A172 (cell line): ENCODE data around the gene GPHB5. TPM values are rescaled to one million over a fixed set of nuclear protein-coding genes. Genes with fewer than 3 reads are reported as not detected.
A peak's percentile ranks its signal among the peaks of the same experiment; 100 is the strongest.
"Not testable (repeated sequence)": the region's sequence is repeated elsewhere in the genome, so short reads cannot be mapped to it uniquely, and the experiment has no call there.

Experiments
- DNase-seq: peaks from one replicate; pipeline ENCODE4 v3.0.0-alpha.2; 2015; ENCODE audit warnings: low spot score
- total RNA-seq: library from RNA; depleted of rRNA; stranded (reverse); fragments of >200 nt; shearing (Covaris generic); gene quantifications from 2 replicates; pipeline ENCODE4 v1.2.3, GENCODE V29; 2014

The GPHB5 gene
- total RNA-seq, 1 experiment from 2014 or later: not detected

DNA sequence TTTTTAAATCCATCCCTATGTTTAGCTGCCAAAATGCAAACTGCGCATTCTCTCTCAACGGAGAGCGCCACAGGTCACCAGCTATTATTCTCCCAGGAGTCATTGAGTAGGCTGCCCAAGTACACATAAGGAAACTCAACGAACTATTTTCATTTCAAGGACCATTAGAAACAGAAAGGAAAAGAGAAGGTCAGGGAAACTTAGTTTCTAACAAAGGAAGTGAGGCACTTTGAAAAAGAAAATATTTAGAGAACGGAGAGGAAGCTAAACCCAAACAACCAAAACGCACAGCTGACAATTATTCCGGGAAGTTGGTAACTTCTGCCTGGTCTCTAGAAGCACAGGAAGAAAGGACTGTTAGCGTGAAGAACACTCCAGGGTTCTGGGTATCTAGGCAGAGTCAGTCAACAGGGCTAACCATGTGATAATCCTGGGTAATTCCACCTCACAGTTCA, 23.5 kb downstream of the GPHB5 start:
- no peak for DNase-seq

DNA sequence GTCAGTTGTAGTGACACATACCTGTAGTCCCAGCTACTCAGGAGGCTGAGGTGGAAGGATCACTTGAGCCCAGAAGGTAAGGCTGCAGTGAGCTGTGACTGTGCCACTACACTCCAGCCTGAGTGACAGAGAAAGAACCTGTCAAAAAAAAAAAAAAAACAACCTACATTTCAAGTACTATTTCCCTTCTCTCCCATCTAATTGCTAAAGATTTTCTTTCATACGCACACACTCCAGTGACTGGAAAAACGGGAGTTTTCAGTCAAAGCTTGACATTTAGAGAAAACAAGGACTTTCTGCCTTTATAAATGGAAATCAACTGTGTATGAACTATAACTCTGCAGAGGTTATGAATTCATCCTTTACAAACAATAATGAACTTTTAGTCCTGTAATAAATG, 25.9 kb downstream of the GPHB5 start:
- no peak for DNase-seq

- no peak for DNase-seq
Measured at GRCh38 chr14:63290741-63291430, 27.8 kb downstream of the GPHB5 start.

GRCh38 chr14:63288853-63289252, 29.9 kb downstream of the GPHB5 start:
- no peak for DNase-seq

DNA sequence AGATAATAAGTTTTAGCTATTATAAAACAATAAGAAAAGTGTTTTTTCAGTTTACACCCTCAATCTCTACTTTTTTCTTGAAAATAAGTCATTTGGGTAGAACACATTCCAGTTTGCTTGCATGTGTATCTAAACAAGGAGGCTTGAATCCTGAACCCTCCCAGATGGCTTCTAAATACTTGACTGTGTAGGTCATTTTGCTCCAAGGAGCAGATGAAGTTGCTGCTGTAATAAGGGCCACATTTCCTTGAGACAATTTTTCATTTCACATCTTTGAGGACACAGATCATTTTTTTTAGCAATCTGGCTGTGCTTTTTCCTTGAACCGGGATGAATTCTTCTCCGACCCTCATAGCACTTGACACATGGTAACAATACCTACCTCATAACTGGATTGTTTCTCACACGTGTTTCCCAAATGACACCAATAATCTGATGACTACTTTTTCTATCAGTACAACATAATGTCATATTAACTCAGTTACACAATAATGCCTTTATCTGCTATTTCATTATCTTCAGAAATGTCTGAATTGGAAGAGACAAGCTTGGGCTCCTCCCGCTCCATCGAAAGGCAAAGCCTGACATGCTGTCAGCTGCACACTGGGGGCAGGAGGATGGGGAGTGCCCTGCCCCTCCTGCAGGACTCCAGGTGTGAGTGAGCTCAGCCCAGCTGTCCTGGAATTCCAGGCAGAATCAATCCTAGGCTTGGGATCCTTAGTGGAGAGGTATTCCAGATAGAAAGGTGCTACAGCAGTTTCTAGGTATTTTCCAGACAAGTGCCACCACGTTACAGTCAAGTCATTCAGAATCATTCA, 30.9 kb downstream of the GPHB5 start:
- DNase-seq: no peak

GRCh38 chr14:63286071-63286470, 32.7 kb downstream of the GPHB5 start:
- no peak for DNase-seq

DNA sequence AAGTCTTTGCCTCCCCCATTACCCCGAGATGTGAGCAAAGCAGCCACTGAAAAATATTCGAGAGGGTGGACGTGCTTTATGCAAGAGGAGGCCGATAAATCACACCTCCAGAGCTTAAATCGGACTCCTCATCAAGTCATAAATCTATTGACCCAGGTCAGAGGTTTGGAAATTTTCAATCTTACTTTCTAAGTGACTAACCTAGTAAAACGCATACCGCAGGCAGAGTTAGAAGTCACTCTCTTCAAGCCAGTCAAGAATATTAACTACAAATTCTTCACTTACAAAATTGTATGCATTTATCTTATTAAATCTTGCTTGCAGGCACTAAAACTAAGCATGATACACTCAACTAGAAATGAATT, 34.9 kb downstream of the GPHB5 start:
- no peak for DNase-seq

GRCh38 chr14:63282997-63283883, 35.5 kb downstream of the GPHB5 start:
- no peak for DNase-seq

DNA sequence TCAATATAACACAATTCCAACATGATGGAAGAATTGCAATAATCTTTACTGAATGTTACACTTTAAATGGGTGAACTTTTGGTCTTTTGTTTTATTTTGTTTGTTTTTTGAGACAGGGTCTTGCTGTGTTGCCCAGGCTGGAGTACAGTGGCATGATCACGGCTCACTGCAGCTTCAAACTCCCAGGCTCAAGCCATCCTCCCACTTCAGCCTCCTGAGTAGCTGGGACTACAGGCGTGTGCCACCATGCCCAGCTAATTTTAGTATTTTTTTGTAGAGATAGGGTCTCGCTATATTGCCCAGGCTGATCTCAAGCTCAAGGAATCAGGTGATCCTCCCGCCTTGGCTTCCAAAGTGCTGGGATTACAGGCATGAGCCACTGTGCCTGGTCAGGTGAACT, 38.8 kb downstream of the GPHB5 start:
- DNase-seq: not testable (repeated sequence)

- DNase-seq: no peak
Measured at GRCh38 chr14:63277591-63278183, 41.0 kb downstream of the GPHB5 start.

- peak; percentile 51 for DNase-seq
Measured at GRCh38 chr14:63276492-63277342, 42.0 kb downstream of the GPHB5 start.

GRCh38 chr14:63276016-63276415, 42.7 kb downstream of the GPHB5 start:
- no peak for DNase-seq

GRCh38 chr14:63275611-63276010, 43.1 kb downstream of the GPHB5 start:
- DNase-seq: no peak

GRCh38 chr14:63273717-63274655, 44.7 kb downstream of the GPHB5 start:
- no peak for DNase-seq

GRCh38 chr14:63273129-63273528, 45.6 kb downstream of the GPHB5 start:
- DNase-seq: no peak

DNA sequence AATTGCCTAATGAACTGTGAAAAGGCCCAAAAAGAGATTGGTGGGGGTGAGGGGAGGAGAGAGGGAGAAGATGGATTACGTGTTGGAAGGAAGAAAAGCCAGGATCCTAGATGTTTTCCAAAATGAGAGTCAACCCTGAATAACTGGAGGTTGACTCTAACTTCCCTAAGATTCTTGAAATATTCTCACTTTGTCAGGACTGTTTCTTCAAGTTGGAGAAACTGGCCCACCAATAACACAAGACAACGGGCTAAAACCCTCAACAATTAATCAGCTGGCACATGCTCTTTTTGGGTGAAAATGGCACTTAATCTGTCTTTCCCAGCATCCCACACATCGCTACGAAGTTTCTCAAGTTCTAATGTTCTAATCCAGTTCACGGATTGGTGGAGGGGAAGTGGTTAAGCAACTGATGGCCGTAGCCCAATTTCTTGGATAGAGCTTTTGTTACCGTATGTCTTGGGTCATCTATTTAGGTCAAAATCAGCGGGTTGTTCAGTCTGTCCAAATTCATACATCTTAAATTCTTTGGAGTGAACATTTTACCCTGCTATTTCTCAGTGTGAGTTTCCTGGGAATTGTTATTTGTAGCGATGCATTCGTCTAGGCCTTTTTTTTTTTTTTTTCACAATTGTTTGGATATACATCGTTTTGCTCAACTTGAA, 49.0 kb downstream of the GPHB5 start:
- no peak for DNase-seq

DNA sequence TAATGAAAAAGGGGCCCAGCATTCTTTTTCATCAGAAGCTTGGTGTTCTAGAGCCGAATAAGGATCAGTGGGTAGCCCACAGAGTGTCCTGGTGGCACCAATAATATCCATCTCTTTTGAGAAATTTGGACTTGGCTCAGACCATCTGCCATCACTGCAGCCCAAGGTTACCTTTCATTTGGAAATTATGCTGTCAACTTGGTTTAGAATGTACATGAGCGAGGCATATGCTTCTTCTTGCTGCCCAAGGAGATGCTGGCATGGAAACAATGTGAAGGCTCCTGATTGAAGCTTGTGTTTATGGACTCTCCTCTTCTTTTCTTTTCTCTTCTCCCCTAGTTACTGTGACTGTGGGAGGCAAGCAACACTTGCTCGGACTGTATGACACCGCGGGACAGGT, 50.0 kb downstream of the GPHB5 start:
- no peak for DNase-seq

DNA sequence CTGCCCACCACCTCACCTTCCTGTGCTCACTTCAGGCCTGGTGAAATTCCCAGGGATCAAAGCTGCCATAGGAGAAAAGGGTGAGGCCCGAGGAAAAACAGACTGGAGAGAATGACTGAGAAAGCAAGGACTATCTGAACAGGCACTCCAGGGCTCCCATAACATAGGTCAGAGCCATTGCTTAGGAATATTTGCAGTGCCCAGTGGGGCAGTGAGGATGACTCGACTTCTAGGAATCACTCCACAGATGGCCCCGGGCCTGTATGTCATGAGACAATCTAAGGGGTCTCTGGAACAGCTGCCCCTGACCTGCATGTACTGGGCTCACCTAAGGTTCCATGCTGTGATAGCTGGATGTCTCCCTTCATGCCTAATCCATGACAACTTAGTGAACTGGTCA, 51.6 kb downstream of the GPHB5 start:
- DNase-seq: no peak

DNA sequence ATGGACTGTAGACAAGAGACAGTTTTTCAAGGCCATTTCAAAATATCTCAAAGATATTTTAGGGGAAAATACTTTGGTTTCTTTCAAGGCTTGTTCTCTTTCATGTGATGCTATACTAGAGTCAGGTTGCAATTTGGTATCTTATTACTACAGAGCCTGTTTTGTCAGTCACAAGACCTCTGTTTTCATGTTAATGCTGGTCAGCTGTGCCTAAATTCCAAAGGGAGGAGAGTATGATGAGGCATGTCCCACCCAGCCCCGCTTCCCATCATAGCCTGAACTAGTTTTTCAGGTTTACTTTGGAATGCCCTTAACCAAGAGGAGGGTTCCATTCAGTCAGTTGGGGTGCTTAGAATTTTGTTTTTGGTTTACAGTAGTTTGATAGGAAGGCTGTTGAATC, 52.6 kb downstream of the GPHB5 start:
- DNase-seq: no peak
